Kidney epithelial cell (primary cell): ENCODE data around the gene HSPG2. TPM values are rescaled to one million over a fixed set of nuclear protein-coding genes. Genes with fewer than 3 reads are reported as not detected.
A peak's percentile ranks its signal among the peaks of the same experiment; 100 is the strongest.

Experiments used
- DNase-seq: peaks from one replicate; pipeline ENCODE4 v3.0.0-alpha.2; 2010; ENCODE audit warnings: low read depth
- H3K27me3 ChIP-seq: 2 replicates; pipeline ENCODE4 v1.6.0; 2011; ENCODE audit warnings: low read length; ENCODE audit not compliant: control insufficient read depth, insufficient read depth
- H3K36me3 ChIP-seq: 2 replicates; pipeline ENCODE4 v1.5.1; 2011; ENCODE audit warnings: low read length; ENCODE audit not compliant: control insufficient read depth, insufficient read depth
- H3K4me3 ChIP-seq: 2 replicates; pipeline ENCODE4 v1.5.1; 2011; ENCODE audit warnings: low read depth, mild to moderate bottlenecking, control low read depth, low read length
- CTCF ChIP-seq: IDR thresholded peaks from 2 replicates; pipeline ENCODE4 v1.5.1; 2011; ENCODE audit warnings: mild to moderate bottlenecking, moderate library complexity, low read length, control low read depth, inconsistent platforms; ENCODE audit not compliant: insufficient read depth, poor library complexity, severe bottlenecking
- total RNA-seq: library from RNA; depleted of rRNA; stranded (reverse); fragments of >200 nt; gene quantifications from 2 replicates; pipeline ENCODE4 v1.2.3, GENCODE V29; 2015

Gene HSPG2
- total RNA-seq, 1 donor from 2014 or later: 122 TPM

- Histone ChIP-seq H3K36me3 (peaks cover 4% of the 10 kb centered on the region), H3K27me3 (no peaks in the 10 kb centered on the region), H3K4me3 (no peak overlapping the region)
- DNase-seq: no peak
- no peak for TF ChIP-seq CTCF
These were observed 116.4 kb downstream of the HSPG2 start for GRCh38 chr1:21820597-21821232.

- no peak for TF ChIP-seq CTCF
- Histone ChIP-seq H3K27me3 (no peaks in the 10 kb centered on the region), H3K36me3 (peaks cover 1% of the 10 kb centered on the region), H3K4me3 (no peak overlapping the region)
- DNase-seq: no peak
These were observed 118.5 kb downstream of the HSPG2 start for GRCh38 chr1:21818656-21819055.

GRCh38 chr1:21816602-21817302 lies 120.4 kb downstream of the HSPG2 start:
- no peak overlapping the region for H3K4me3 ChIP-seq

GRCh38 chr1:21815724-21816321 lies 121.3 kb downstream of the HSPG2 start:
- H3K4me3 ChIP-seq: no peak overlapping the region
- no peaks in the 10 kb centered on the region for H3K36me3 ChIP-seq
- DNase-seq: no peak
- TF ChIP-seq CTCF: no peak
- no peaks in the 10 kb centered on the region for H3K27me3 ChIP-seq

More at GRCh38 chr1:21816602-21817302, 120.4 kb downstream of the HSPG2 start:
- Histone ChIP-seq H3K27me3 (no peaks in the 10 kb centered on the region), H3K36me3 (no peaks in the 10 kb centered on the region)
- DNase-seq: peak; percentile 71
- no peak for TF ChIP-seq CTCF

GRCh38 chr1:21814981-21815582 lies 122.0 kb downstream of the HSPG2 start:
- no peak for DNase-seq
- H3K27me3 ChIP-seq: no peaks in the 10 kb centered on the region

More at GRCh38 chr1:21814981-21815582, 122.0 kb downstream of the HSPG2 start:
- TF ChIP-seq CTCF: no peak
- H3K4me3 ChIP-seq: no peak overlapping the region
- no peaks in the 10 kb centered on the region for H3K36me3 ChIP-seq
